GM12801 (cell line): Measurements from ENCODE around the gene TRAPPC1.

Experiments used
- TF ChIP-seq, protein P1 (sequence below): IDR thresholded peaks from one replicate; pipeline ENCODE4 v1.5.1; 2011; ENCODE audit warnings: control low read depth; ENCODE audit not compliant: insufficient read length; ENCODE audit errors: extremely low read depth

TRAPPC1 gene

DNA sequence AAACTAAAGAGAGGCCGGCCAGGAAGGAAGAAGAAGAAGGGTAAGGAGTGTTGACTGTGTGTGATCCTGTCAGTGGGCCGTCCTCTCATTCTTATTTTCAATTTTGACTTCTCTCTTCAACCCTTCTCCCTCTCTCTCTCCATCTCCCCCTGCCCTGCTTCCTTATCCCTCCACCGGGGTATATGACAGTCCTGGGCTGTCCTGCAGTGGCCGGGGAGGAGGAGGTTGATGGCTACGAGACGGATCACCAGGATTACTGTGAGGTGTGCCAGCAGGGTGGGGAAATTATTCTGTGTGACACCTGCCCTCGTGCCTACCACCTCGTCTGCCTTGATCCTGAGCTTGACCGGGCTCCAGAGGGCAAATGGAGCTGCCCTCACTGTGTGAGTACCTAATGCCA, 37.5 kb downstream of the TRAPPC1 start:
- TF ChIP-seq, protein P1, sequence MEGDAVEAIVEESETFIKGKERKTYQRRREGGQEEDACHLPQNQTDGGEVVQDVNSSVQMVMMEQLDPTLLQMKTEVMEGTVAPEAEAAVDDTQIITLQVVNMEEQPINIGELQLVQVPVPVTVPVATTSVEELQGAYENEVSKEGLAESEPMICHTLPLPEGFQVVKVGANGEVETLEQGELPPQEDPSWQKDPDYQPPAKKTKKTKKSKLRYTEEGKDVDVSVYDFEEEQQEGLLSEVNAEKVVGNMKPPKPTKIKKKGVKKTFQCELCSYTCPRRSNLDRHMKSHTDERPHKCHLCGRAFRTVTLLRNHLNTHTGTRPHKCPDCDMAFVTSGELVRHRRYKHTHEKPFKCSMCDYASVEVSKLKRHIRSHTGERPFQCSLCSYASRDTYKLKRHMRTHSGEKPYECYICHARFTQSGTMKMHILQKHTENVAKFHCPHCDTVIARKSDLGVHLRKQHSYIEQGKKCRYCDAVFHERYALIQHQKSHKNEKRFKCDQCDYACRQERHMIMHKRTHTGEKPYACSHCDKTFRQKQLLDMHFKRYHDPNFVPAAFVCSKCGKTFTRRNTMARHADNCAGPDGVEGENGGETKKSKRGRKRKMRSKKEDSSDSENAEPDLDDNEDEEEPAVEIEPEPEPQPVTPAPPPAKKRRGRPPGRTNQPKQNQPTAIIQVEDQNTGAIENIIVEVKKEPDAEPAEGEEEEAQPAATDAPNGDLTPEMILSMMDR: no peak

- TF ChIP-seq, protein P1: no peak
Measured at GRCh38 chr17:7893187-7893880, 38.4 kb downstream of the TRAPPC1 start.

DNA sequence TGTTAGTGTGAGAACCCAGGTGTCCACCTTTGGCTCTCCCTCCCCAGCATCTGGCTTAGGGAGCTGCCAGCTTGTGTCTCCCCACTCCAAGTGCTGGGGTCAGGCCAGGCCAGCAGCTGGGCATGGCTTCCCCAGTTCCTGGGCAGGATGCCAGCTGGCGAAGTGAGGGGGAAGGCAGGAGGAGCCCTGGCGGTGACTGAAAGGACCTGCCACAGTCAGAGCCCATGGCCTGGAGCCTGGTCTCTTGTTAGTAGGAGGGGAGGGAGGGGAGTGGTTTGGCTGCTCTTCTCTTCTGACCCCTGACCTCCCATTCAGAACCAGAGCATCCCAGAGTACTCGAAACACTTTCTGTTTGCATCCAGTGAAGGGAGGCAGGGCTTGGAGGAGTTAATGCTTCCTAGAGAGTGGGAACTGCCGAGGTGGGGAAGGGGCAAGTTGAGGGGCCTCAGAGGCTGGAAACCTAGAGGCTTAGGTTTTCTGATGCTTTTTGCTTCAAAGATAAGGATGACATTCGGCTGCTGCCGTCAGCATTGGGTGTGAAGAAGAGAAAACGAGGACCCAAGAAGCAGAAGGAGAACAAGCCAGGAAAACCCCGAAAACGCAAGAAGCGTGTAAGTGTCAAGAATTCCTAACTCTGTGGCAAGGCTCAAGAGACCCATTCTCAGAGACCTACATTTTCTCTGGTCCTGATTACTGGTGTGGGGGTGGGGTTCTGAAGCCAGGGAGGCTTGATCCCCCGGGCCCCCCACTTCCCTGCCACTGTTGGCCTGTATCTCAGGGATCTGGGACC, 42.4 kb downstream of the TRAPPC1 start:
- TF ChIP-seq, protein P1: no peak

GRCh38 chr17:7888184-7888920, 43.4 kb downstream of the TRAPPC1 start, which contains the start of gene CHD3:
TSS of gene CHD3 (plus strand) at chr17:7888789. CDS start at chr17:7889001, 212 bp downstream.
- TF ChIP-seq, protein P1: no peak

GRCh38 chr17:7887482-7888183, 44.1 kb downstream of the TRAPPC1 start:
- TF ChIP-seq, protein P1: no peak

- TF ChIP-seq, protein P1: no peak
Measured at GRCh38 chr17:7887038-7887481, 44.7 kb downstream of the TRAPPC1 start.
